HG03571 (cell line): ENCODE data around the gene ARHGEF17.

Experiments
- ATAC-seq: cut with Tn5 transposase; IDR thresholded peaks from one replicate; pipeline ENCODE4 v1.9.1; 2021; ENCODE audit not compliant: unreplicated experiment

Gene ARHGEF17

DNA sequence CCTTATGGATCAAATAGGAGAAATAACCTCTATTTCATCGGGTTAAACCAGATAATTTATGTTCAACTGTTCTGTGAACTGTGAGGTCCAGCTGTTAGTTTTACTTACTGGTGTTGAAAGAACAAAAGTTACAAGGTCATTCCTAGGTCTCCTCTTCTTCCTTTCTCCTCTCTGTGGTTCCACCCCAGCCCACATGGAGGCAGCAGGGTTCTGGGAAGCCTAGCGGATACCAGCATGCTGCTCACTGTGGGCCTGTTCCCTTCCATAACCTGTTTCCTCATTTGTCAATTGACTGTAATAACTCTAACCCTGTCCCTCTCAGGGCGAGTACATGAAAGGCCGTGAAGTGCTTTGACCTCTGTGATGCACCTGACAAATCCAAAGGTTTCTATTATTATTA, 96.0 kb downstream of the ARHGEF17 start:
- ATAC-seq = no peak

GRCh38 chr11:73404506-73405145, 96.5 kb downstream of the ARHGEF17 start:
- ATAC-seq = no peak

GRCh38 chr11:73405146-73405510, 97.1 kb downstream of the ARHGEF17 start:
- no peak for ATAC-seq

- ATAC-seq = no peak
Measured at GRCh38 chr11:73406131-73406530, 98.1 kb downstream of the ARHGEF17 start.

DNA sequence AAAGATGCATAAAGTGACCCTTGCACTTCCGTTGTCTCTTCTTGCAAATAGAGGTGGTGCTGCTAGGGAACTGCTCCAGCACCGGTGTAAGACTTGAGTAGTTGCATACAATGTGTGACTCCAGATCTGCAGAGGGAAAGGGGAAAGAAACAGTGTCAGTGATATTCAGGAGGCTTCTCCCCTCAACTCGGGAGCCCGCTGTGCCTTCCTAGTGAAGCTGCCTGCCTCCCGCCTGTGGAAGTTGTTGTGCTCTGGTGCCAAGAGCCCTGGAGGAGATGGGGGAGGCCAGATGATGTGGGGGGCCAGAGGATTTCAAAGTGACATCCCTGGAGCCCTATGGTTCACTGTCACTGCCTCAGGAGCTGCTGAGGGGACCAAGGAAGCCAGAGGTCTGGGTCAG, 98.5 kb downstream of the ARHGEF17 start:
- ATAC-seq = no peak

DNA sequence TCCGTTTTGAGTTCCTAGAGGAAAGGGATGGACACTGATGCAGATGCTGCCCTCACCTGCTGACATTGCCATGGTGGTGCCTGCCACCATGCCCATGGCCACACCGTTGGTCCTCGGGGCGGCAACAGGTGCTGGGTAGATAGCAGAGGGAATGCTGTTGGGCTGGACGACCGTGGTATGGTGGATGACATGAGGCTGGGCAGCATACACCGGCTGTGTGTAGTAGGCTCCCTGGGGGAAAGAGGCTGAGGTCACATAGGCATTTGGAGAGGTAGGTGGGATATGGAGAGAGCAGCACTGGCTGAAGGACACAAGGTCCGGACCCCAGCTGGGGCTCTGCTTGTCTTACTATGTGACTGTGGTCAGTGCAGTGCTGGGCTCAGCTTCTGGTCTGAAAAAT, 101.4 kb downstream of the ARHGEF17 start:
- ATAC-seq = no peak

GRCh38 chr11:73410627-73411026, 102.6 kb downstream of the ARHGEF17 start:
- no peak for ATAC-seq

DNA sequence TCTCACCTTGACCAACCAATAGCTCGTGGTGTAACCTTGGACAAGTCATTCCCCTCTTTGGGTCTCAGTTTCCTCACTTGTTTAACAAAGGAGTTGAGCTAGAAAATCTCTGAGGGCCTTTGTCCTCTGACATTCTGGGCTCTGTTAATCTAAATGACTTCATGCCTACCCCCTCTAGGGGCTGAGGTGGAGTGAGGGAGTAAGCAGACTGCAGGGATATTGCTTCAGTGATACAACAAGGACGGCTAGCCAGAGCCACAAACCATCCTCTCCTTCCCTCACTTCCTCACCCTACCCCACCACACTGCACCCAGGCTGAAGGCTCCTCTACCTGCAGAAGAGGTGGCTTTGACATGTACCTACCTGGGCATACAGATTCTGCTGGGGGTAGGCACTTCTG, 103.0 kb downstream of the ARHGEF17 start:
- ATAC-seq = no peak

GRCh38 chr11:73412308-73412707, 104.2 kb downstream of the ARHGEF17 start:
- no peak for ATAC-seq

DNA sequence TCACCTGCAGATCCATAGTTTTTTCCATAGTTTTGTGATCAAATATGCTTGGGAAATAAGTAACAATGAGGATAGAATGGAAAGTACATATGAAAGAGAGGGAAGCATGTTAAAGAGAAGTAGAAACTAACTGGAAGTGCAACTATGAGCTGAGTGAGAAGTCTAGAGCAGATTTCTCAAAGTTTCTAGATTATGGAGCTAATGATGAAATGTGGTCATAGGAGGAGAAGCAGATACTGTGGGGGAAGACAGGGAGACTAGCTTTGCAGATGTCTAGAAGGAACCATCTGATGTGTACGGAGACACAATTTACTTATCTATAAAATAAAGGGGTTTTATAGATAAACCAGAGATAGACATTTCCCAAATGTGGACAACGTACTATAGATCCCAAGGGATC, 105.2 kb downstream of the ARHGEF17 start:
- ATAC-seq = no peak

GRCh38 chr11:73414977-73415651, 107.0 kb downstream of the ARHGEF17 start:
- ATAC-seq = no peak

- no peak for ATAC-seq
Measured at GRCh38 chr11:73415854-73416615, 108.0 kb downstream of the ARHGEF17 start.

GRCh38 chr11:73416786-73417185, 108.7 kb downstream of the ARHGEF17 start:
- no peak for ATAC-seq
